ENCODE data around the gene NUPR1. TPM values are rescaled to one million over a fixed set of nuclear protein-coding genes. Genes with fewer than 3 reads are reported as not detected.
"Not testable (repeated sequence)": the region's sequence is repeated elsewhere in the genome, so short reads cannot be mapped to it uniquely, and the experiment has no call there.

The NUPR1 gene
- total RNA-seq, 1 experiment from 2014 or later, result 6.4 TPM

DNA sequence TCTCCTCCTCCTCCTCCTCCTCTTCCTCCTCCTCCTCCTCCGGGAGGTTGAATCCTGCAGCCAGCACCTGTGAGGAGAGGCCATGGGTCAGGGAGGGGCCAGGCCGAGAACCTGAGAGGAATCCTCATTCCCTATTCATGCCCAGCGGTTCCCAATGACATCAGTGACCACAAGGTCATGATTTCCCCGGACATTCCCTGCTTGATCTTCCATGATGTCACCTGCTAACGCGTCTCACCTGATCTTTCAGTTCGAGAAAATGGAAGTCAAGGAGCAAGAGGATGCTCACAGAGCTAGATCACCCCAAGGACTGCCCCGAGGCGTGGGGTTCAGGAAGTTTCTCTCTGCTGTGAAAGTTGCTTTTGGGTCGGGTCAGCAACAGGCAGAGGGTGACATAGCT, 38.9 kb downstream of the NUPR1 start:
- DNase-seq (ENCODE audit: low read depth), result no peak

DNA sequence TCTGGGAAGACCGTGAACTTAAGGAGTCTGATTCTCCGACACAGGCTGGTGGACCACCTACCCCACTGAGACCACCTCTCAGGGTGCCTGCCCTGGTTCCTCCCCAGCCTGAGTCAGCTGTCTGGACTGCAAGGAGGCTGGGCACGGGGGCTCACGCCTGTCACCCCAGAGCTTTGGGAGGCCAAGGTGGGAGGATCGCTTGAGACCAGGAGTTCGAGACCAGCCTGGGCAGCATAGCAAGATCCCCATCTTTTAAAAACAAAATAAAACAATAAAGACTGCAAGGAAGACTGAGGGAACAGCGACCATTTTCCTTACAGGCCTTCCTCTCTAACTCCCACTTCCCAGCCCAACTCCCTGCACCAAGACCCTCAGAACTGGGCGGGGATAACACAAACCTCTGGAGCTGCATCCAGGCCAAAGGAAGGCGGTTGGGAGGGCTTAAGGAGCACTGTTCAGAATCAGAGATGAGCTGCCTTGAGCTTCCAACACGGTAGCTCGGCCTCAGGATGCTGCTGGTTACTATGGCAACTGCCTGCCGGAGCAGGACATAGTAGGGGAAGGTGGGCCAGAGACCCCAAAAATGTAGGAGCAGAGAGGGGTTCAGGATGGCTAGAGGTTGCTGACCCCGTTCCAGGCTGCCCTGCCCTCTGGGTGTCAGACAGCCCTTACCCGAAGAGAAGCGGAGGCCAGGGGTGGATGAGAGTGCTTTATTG, 40.0 kb downstream of the NUPR1 start:
- DNase-seq (ENCODE audit: low read depth), result no peak

DNA sequence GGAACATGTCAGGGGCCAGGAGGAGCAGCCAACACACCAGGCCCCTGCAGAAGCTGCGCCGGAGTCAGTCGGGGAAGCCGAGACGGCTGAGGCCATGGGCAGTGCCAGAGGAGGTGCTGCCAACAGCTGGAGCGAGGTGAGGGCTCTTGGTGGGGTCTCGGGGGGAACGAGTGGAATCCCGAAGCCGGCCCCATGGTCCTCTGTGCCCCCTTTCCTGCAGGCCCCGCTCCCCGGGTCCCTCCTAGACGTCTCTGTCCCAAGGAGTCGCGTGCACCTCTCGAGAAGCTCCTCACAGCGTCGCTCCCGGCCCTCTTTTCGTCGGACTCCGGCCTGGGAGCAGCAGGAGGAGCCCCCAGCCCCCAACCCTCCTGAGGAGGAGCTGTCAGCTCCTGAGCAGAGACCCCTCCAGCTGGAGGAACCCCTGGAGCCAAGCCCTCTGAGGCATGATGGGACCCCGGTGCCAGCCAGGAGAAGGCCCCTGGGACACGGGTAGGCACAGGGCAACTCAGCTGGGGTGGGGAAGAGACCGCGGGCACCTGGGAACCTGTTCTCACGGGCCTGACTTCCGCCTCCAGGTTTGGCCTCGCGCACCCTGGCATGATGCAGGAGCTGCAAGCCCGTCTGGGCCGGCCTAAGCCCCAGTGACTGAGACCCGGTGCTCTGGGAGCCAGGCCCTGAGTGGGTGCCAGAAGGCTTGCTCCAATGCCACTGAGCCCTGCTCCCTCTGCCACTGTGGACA, 40.7 kb downstream of the NUPR1 start:
- no peak for DNase-seq (ENCODE audit: low read depth)

- no peak for DNase-seq (ENCODE audit: low read depth)
Observed at GRCh38 chr16:28497386-28497785, 41.4 kb downstream of the NUPR1 start.

GRCh38 chr16:28496844-28497243, 41.9 kb downstream of the NUPR1 start:
- no peak for DNase-seq (ENCODE audit: low read depth)

DNA sequence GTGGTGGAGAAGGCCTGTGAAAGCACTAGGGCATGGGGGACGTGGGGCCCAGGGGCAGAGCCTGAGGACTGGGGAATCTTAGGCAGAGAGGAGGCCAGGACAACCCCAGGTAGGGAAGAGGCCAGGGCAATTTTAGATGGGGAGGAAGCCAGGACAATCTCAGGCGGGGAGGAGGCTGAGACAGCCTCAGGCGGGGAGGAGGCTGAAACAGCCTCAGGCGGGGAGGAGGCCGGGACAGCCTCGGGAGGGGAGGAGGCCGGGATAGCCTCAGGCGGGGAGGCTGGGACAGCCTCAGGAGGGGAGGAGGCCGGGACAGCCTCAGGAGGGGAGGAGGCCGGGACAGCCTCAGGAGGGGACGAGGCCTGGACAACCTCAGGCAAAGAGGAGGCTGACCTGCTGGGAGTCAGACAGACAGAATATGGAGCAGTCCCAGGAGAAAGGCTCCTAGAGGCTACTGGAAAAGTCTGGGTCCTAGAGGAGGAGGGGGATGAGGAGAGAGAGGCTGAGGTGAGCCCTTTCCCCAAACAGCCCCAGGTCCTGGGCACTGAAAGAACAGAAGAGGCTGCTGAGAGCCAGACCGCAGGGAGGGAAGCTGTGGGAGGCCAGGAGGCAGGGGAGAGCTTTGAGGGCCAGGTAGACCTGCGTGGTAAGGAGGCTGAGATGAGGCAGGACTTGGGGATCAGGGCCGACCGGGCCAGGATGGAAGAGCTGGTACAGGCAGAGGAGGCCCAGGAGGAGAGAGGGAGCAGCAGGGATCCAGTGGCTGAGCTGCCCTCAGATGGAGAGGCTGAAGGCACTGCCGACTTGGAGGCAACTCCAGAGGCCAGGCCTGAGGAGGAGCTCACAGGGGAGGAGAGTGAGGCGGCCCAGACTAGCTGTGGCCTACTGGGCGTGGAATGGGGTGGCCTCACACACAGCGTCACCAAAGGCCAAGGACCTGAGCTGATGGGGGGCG, 42.7 kb downstream of the NUPR1 start:
- DNase-seq (ENCODE audit: low read depth), result no peak

GRCh38 chr16:28495098-28495793, 43.5 kb downstream of the NUPR1 start:
- no peak for DNase-seq (ENCODE audit: low read depth)

GRCh38 chr16:28494121-28494851, 44.5 kb downstream of the NUPR1 start, which contains the start of gene APOBR:
APOBR (plus strand) TSS chr16:28494643; CDS start chr16:28494682, 39 bp downstream.
- DNase-seq (ENCODE audit: low read depth), result no peak

GRCh38 chr16:28492511-28492910, 46.3 kb downstream of the NUPR1 start:
- no peak for DNase-seq (ENCODE audit: low read depth)

- DNase-seq (ENCODE audit: low read depth), result peak; percentile 94
Observed at GRCh38 chr16:28491970-28492474, 46.8 kb downstream of the NUPR1 start, which contains the start of gene CLN3. CLN3 (minus strand) TSS chr16:28492074; CDS start chr16:28491759, 315 bp downstream.

GRCh38 chr16:28491230-28491969, 47.4 kb downstream of the NUPR1 start:
- DNase-seq (ENCODE audit: low read depth), result no peak

GRCh38 chr16:28486266-28486665, 52.5 kb downstream of the NUPR1 start:
- DNase-seq (ENCODE audit: low read depth), result no peak

DNA sequence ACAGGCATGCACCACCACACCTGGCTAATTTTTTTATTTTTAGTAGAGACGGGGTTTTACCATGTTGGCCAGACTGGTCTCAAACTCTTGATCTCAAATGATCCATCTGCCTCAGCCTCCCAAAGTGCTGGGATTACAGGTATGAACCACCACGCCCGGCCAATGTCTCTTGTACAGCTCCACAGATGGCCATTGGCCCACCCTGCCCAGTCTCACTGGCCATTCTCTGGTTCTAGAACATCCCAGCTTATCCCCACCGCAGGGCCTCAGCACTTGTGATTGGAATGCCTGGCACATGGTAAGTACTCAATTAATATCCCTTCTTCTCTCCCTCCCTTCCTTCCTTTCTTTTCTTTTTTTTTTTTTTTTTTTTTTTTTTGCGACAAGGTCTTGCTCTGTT, 55.4 kb downstream of the NUPR1 start:
- not testable (repeated sequence) for DNase-seq (ENCODE audit: low read depth)

Other genes starting within 250 kb of the NUPR1 start
- under 0.01 and 0.06 TPM in 2 replicates for gene SBK1, start 246.4 kb downstream of the NUPR1 start, total RNA-seq (2014; rRNA removed)
- gene NPIPB6, start 175.5 kb downstream of the NUPR1 start, total RNA-seq (2014; rRNA removed), result 1.6 TPM in 1 of 2 replicates, not detected in the other
- 40.0 and 56.9 TPM in 2 replicates for gene EIF3CL, start 135.1 kb downstream of the NUPR1 start, total RNA-seq (2014; rRNA removed)
- gene NPIPB7, start 66.6 kb downstream of the NUPR1 start, total RNA-seq (2014; rRNA removed), result not detected in 2 replicates
- 9.5 and 25.7 TPM in 2 replicates for gene CLN3, start 46.9 kb downstream of the NUPR1 start, total RNA-seq (2014; rRNA removed)
- not detected in 2 replicates for gene APOBR, start 44.3 kb downstream of the NUPR1 start, total RNA-seq (2014; rRNA removed)
- not detected in 2 replicates for gene IL27, start 32.1 kb downstream of the NUPR1 start, total RNA-seq (2014; rRNA removed)
- 14.9 and 15.6 TPM in 2 replicates for gene SGF29, start 14.9 kb upstream of the NUPR1 start, total RNA-seq (2014; rRNA removed)
- not detected in 2 replicates for gene SULT1A2, start 58.1 kb upstream of the NUPR1 start, total RNA-seq (2014; rRNA removed)
- 3.3 and 7.1 TPM in 2 replicates for gene SULT1A1, start 71.1 kb upstream of the NUPR1 start, total RNA-seq (2014; rRNA removed)
- gene NPIPB8, start 99.1 kb upstream of the NUPR1 start, total RNA-seq (2014; rRNA removed), result 0.06 and 0.34 TPM in 2 replicates
- gene EIF3C, start 172.5 kb upstream of the NUPR1 start, total RNA-seq (2014; rRNA removed), result 108 and 119 TPM in 2 replicates
- 0.46 TPM in 1 of 2 replicates, not detected in the other for gene NPIPB9, start 212.8 kb upstream of the NUPR1 start, total RNA-seq (2014; rRNA removed)